HEK293T (cell line): ENCODE data around the gene GABRE.

ENCODE experiments used
- CTCF ChIA-PET: fragments of 350-600 bp; formaldehyde crosslinking; extraction: SDS; loops from one replicate; lab custom pipeline; 2021; ENCODE audit warnings: antibody characterized with exemption, inconsistent platforms; lab: Yijun Ruan, JAX
- POLR2A ChIA-PET: fragments of 350-600 bp; formaldehyde crosslinking; extraction: SDS; loops from one replicate; lab custom pipeline; 2020; ENCODE audit warnings: antibody characterized with exemption, inconsistent platforms; lab: Yijun Ruan, JAX
- DNase-seq: peaks from one replicate; pipeline ENCODE4 v3.0.0; 2012; ENCODE audit warnings: mixed read lengths; ENCODE audit errors: extremely low spot score
- ARNT ChIP-seq: fragments of 450-650 bp; IDR thresholded peaks from 2 replicates; pipeline ENCODE4 v1.6.1; 2017; ENCODE audit warnings: mild to moderate bottlenecking
- BHLHE40 ChIP-seq: fragments of 450-650 bp; IDR thresholded peaks from 2 replicates; pipeline ENCODE4 v1.6.1; 2016; ENCODE audit warnings: mild to moderate bottlenecking, moderate library complexity, borderline replicate concordance
- CTBP1 ChIP-seq: fragments of 450-650 bp; IDR thresholded peaks from 2 replicates; pipeline ENCODE4 v1.6.1; 2016; ENCODE audit warnings: borderline replicate concordance
- ELF4 ChIP-seq: fragments of 450-650 bp; IDR thresholded peaks from 2 replicates; pipeline ENCODE4 v1.6.1; 2017; ENCODE audit warnings: antibody characterized with exemption
- FOXA1 ChIP-seq: fragments of 450-650 bp; IDR thresholded peaks from 2 replicates; pipeline ENCODE4 v1.6.1; 2016; ENCODE audit warnings: mild to moderate bottlenecking
- FOXK2 ChIP-seq: fragments of 450-650 bp; IDR thresholded peaks from 2 replicates; pipeline ENCODE4 v1.6.1; 2016; ENCODE audit warnings: mild to moderate bottlenecking
- FOXM1 ChIP-seq: fragments of 450-650 bp; IDR thresholded peaks from 2 replicates; pipeline ENCODE4 v1.6.1; 2017; ENCODE audit warnings: mild to moderate bottlenecking, borderline replicate concordance
- HDGF ChIP-seq: fragments of 450-650 bp; IDR thresholded peaks from 2 replicates; pipeline ENCODE4 v1.6.1; 2017; ENCODE audit warnings: antibody characterized with exemption, borderline replicate concordance
- L3MBTL2 ChIP-seq: fragments of 450-650 bp; conservative IDR thresholded peaks from 2 replicates; pipeline ENCODE4 v1.6.1; 2016; ENCODE audit warnings: mild to moderate bottlenecking
- LEF1 ChIP-seq: fragments of 450-650 bp; IDR thresholded peaks from 2 replicates; pipeline ENCODE4 v1.6.1; 2017; ENCODE audit warnings: mild to moderate bottlenecking, borderline replicate concordance
- NFRKB ChIP-seq: fragments of 450-650 bp; IDR thresholded peaks from 2 replicates; pipeline ENCODE4 v1.6.1; 2016; ENCODE audit warnings: mild to moderate bottlenecking, moderate library complexity
- PKNOX1 ChIP-seq: fragments of 450-650 bp; IDR thresholded peaks from 2 replicates; pipeline ENCODE4 v1.6.1; 2016
- SP1 ChIP-seq: fragments of 450-650 bp; IDR thresholded peaks from 2 replicates; pipeline ENCODE4 v1.6.1; 2017
- SUZ12 ChIP-seq: fragments of 450-650 bp; IDR thresholded peaks from 2 replicates; pipeline ENCODE4 v1.6.1; 2016; ENCODE audit warnings: mild to moderate bottlenecking
- TARDBP ChIP-seq: fragments of 450-650 bp; IDR thresholded peaks from 2 replicates; pipeline ENCODE4 v1.6.1; 2016
- ZNF384 ChIP-seq: fragments of 450-650 bp; IDR thresholded peaks from 2 replicates; pipeline ENCODE4 v1.6.1; 2016

Gene GABRE

GRCh38 chrX:151974336-151975227, at the start of gene GABRE:
Gene GABRE, minus strand, starts transcription at chrX:151974676. Its CDS starts 51 bp downstream, at chrX:151974625.
- ChIA-PET CTCF (no interaction called here), POLR2A (no interaction called here)
- no peak for TF ChIP-seq LEF1
- TF ChIP-seq FOXA1 = no peak
- TF ChIP-seq FOXM1 = no peak
- TF ChIP-seq ARNT = no peak
- no peak for TF ChIP-seq SUZ12
- TF ChIP-seq NFRKB = no peak
- TF ChIP-seq PKNOX1 = no peak
- TF ChIP-seq ELF4 = no peak
- peak; percentile 53 for DNase-seq

- DNase-seq = no peak
- no peak for TF ChIP-seq HDGF
- no peak for TF ChIP-seq TARDBP
- TF ChIP-seq BHLHE40 = no peak
- no peak for TF ChIP-seq CTBP1
- no peak for TF ChIP-seq FOXA1
- no peak for TF ChIP-seq SUZ12
- no peak for TF ChIP-seq FOXK2
- no peak for TF ChIP-seq L3MBTL2
- TF ChIP-seq ELF4 = no peak
- no peak for TF ChIP-seq NFRKB
- no peak for TF ChIP-seq ARNT
- no peak for TF ChIP-seq PKNOX1
- no peak for TF ChIP-seq FOXM1
- TF ChIP-seq SP1 = no peak
- no peak for TF ChIP-seq LEF1
- no peak for TF ChIP-seq ZNF384
- POLR2A ChIA-PET = no interaction called here
- CTCF ChIA-PET = no interaction called here
These were observed 46.4 kb upstream of the GABRE start for GRCh38 chrX:152020888-152021287.

GRCh38 chrX:151999813-152000212, 25.3 kb upstream of the GABRE start:
- CTCF ChIA-PET = no interaction called here
- no peak for DNase-seq
- TF ChIP-seq BHLHE40 (no peak), SUZ12 (no peak), ELF4 (no peak), ZNF384 (no peak), NFRKB (no peak), PKNOX1 (no peak), FOXA1 (no peak), HDGF (no peak), TARDBP (no peak), SP1 (no peak), ARNT (no peak), L3MBTL2 (no peak), FOXK2 (no peak), LEF1 (no peak), CTBP1 (no peak), FOXM1 (no peak)
- POLR2A ChIA-PET = no interaction called here

- ChIA-PET CTCF (no interaction called here), POLR2A (no interaction called here)
- TF ChIP-seq SUZ12 (no peak), SP1 (no peak), HDGF (no peak), TARDBP (no peak), ZNF384 (no peak), FOXM1 (no peak), LEF1 (no peak), NFRKB (no peak), PKNOX1 (no peak), ARNT (no peak), L3MBTL2 (no peak), CTBP1 (no peak), FOXA1 (no peak), ELF4 (no peak)
- DNase-seq = no peak
These were observed 23.1 kb upstream of the GABRE start for GRCh38 chrX:151997539-151997938.

GRCh38 chrX:151996347-151996746, 21.9 kb upstream of the GABRE start:
- no peak for TF ChIP-seq L3MBTL2
- TF ChIP-seq SUZ12 = no peak
- TF ChIP-seq LEF1 = no peak
- TF ChIP-seq FOXK2 = no peak
- TF ChIP-seq ARNT = no peak
- TF ChIP-seq ELF4 = no peak
- no peak for DNase-seq
- POLR2A ChIA-PET = no interaction called here
- CTCF ChIA-PET = no interaction called here

GRCh38 chrX:151994476-151994875, 20.0 kb upstream of the GABRE start:
- DNase-seq = no peak
- ChIA-PET POLR2A (no interaction called here), CTCF (no interaction called here)
- TF ChIP-seq FOXM1 (no peak), CTBP1 (no peak), PKNOX1 (no peak), ELF4 (no peak), TARDBP (no peak), L3MBTL2 (no peak), ARNT (no peak), ZNF384 (no peak), SP1 (no peak), NFRKB (no peak), HDGF (no peak), FOXA1 (no peak), SUZ12 (no peak), FOXK2 (no peak), BHLHE40 (no peak), LEF1 (no peak)
